Measurements from ENCODE around the gene TMEM107.

DNA sequence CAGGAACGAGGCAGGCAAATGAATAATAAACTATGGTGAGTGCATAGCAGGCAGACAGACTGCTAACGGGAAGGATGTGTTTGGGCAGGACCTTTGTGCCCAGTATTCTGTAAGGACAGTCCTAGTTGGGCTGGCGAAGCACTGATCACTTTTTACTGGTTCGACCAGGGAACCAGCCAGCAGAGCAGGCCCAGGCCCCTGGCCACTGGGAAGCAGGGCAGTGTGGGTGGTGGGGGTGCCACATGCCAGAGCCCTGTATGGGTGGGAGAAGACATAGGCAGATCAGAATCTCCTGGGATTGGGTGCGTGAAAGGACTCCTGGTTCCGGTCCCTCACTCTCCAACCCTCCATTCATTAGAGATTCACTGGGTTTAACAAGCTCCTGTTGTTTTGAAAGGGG lies 9.4 kb downstream of the TMEM107 start:
- no peak for TF ChIP-seq MZF1 (tag by site-specific recombination; IDR thresholded peaks at IDR 0.05; ENCODE audit: borderline replicate concordance)
- TF ChIP-seq ZNF629 (tag by site-specific recombination; IDR thresholded peaks at IDR 0.05): no peak
- TF ChIP-seq ZNF350 (tag by site-specific recombination; IDR thresholded peaks at IDR 0.05): no peak
- no peak for TF ChIP-seq ZNF768 (tag by site-specific recombination; IDR thresholded peaks at IDR 0.05)
- no peak for TF ChIP-seq PRDM1 (tag by site-specific recombination; IDR thresholded peaks at IDR 0.05)
- TF ChIP-seq, protein P1, sequence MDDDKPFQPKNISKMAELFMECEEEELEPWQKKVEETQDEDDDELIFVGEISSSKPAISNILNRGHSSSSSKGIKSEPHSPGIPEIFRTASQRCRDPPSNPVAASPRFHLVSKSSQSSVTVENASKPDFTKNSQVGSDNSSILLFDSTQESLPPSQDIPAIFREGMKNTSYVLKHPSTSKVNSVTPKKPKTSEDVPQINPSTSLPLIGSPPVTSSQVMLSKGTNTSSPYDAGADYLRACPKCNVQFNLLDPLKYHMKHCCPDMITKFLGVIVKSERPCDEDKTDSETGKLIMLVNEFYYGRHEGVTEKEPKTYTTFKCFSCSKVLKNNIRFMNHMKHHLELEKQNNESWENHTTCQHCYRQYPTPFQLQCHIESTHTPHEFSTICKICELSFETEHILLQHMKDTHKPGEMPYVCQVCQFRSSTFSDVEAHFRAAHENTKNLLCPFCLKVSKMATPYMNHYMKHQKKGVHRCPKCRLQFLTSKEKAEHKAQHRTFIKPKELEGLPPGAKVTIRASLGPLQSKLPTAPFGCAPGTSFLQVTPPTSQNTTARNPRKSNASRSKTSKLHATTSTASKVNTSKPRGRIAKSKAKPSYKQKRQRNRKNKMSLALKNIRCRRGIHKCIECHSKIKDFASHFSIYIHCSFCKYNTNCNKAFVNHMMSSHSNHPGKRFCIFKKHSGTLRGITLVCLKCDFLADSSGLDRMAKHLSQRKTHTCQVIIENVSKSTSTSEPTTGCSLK (tag by site-specific recombination; IDR thresholded peaks at IDR 0.05): no peak
- no peak for TF ChIP-seq ZNF140 (tag by site-specific recombination; IDR thresholded peaks at IDR 0.05)
- TF ChIP-seq, protein P2, sequence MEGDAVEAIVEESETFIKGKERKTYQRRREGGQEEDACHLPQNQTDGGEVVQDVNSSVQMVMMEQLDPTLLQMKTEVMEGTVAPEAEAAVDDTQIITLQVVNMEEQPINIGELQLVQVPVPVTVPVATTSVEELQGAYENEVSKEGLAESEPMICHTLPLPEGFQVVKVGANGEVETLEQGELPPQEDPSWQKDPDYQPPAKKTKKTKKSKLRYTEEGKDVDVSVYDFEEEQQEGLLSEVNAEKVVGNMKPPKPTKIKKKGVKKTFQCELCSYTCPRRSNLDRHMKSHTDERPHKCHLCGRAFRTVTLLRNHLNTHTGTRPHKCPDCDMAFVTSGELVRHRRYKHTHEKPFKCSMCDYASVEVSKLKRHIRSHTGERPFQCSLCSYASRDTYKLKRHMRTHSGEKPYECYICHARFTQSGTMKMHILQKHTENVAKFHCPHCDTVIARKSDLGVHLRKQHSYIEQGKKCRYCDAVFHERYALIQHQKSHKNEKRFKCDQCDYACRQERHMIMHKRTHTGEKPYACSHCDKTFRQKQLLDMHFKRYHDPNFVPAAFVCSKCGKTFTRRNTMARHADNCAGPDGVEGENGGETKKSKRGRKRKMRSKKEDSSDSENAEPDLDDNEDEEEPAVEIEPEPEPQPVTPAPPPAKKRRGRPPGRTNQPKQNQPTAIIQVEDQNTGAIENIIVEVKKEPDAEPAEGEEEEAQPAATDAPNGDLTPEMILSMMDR (tag by site-specific recombination; IDR thresholded peaks at IDR 0.05): no peak
- TF ChIP-seq YY1 (tag by site-specific recombination; IDR thresholded peaks at IDR 0.05): no peak
- TF ChIP-seq, protein P3, sequence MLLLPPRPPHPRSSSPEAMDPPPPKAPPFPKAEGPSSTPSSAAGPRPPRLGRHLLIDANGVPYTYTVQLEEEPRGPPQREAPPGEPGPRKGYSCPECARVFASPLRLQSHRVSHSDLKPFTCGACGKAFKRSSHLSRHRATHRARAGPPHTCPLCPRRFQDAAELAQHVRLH (tag by site-specific recombination; IDR thresholded peaks at IDR 0.05): no peak
- TF ChIP-seq, protein P4, sequence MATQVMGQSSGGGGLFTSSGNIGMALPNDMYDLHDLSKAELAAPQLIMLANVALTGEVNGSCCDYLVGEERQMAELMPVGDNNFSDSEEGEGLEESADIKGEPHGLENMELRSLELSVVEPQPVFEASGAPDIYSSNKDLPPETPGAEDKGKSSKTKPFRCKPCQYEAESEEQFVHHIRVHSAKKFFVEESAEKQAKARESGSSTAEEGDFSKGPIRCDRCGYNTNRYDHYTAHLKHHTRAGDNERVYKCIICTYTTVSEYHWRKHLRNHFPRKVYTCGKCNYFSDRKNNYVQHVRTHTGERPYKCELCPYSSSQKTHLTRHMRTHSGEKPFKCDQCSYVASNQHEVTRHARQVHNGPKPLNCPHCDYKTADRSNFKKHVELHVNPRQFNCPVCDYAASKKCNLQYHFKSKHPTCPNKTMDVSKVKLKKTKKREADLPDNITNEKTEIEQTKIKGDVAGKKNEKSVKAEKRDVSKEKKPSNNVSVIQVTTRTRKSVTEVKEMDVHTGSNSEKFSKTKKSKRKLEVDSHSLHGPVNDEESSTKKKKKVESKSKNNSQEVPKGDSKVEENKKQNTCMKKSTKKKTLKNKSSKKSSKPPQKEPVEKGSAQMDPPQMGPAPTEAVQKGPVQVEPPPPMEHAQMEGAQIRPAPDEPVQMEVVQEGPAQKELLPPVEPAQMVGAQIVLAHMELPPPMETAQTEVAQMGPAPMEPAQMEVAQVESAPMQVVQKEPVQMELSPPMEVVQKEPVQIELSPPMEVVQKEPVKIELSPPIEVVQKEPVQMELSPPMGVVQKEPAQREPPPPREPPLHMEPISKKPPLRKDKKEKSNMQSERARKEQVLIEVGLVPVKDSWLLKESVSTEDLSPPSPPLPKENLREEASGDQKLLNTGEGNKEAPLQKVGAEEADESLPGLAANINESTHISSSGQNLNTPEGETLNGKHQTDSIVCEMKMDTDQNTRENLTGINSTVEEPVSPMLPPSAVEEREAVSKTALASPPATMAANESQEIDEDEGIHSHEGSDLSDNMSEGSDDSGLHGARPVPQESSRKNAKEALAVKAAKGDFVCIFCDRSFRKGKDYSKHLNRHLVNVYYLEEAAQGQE (tag by site-specific recombination; IDR thresholded peaks at IDR 0.05): no peak
- no peak for TF ChIP-seq SCRT1 (tag by site-specific recombination; IDR thresholded peaks at IDR 0.05; ENCODE audit: borderline replicate concordance)
